ENCODE results near the gene TMEM240.
"Not testable (repeated sequence)": the region's sequence is repeated elsewhere in the genome, so short reads cannot be mapped to it uniquely, and the experiment has no call there.

Gene TMEM240

DNA sequence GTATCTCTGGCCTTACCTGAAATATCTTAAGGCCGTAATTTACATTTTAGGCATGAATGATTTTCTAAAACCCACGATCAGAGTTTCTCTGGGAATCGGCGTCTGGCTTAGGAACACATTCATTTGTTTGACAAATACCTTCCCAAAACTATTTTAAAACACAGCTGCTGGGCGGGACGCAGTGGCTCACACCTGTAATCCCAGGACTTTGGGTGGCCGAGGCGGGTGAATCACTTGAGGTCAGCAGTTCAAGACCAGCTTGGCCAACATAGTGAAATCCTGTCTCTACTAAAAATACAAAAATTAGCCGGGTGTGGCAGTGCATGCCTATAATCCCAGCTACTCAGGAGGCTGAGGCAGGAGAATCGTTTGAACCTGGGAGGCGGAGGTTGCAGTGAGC lies 16.5 kb upstream of the TMEM240 start:
- DNase-seq = not testable (repeated sequence)

DNA sequence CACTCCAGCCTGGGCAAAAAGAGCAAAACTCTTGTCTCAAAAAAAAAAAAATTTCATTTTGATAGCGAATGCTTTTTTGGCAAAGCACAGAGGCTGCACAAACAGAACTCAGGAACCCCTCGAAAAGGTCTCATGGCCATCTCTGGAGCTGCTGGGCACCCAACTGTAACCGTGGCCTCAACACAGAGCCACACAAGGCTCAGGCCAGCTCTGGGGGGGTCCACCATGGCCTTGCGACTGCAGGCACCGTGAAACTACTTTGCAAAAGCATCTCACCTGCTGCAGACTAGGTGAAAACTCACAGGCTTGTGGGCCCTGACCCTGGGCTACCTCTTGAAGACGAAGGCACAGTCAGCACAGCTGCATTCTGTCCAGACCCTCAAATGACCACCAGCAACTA lies 16.1 kb upstream of the TMEM240 start:
- DNase-seq = no peak

DNA sequence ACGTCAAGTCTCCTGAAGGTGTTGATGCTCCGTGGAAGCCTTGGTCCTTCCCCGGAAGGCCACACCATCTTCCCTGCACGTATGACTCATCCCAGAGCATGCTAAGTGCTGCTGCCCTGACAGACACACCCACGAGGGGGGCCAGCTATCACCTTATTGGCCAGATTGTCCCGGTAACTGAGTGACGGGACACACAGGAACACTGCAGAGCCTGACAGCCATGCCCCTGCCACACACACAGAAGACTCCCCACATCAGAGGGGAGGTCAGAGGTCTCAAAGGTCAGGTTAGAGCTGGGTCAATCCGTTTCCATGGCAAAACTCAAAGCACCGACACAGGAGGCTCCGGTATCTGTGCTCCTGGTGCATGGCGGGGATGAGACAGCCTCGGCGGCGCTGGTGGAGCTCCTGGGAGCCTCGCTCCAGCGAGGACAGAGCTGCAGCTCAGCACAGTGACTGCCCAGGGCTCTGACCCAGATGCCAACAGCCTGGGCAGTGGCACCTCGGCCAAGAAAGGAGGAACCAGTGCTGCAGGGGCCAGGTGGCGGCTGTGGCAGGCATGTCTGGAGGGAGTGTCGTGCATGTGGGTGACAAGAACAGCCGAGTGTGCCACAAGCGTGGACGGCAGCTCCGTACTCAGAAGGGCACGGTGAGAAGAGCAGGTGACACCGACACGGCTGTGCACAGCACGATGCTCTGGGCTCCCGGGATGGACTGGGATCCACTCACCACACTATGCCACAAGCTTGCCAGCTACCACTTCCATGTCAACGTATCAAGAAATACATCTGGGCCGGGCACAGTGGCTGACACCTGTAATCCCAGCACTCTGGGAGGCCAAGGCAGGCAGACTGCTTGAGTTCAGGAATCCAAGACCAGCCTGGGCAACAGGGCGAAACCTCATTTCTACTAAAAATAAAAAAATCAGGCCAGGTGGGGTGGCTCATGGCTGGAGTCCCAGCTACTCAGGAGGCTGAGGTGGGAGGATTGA lies 14.8 kb upstream of the TMEM240 start:
- DNase-seq = peak; percentile 87

DNA sequence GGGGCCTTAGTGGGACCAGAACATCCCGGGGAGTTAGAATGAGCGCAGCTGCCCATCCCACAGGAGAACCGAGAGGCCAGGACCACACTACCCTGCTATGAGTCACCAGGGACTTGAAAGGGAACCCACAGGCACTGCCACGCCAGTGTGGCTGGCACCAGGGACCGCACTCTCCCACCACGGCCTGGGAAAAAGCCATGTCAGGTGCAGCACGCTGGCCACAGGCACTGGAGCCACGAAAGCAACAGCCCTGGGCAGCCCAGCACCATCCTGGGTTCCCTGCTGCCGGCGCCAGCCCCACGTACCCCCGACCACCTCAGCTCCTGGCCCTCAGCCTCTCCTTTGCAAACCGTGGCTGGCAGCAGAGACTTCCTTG lies 14.1 kb upstream of the TMEM240 start:
- DNase-seq = no peak

DNA sequence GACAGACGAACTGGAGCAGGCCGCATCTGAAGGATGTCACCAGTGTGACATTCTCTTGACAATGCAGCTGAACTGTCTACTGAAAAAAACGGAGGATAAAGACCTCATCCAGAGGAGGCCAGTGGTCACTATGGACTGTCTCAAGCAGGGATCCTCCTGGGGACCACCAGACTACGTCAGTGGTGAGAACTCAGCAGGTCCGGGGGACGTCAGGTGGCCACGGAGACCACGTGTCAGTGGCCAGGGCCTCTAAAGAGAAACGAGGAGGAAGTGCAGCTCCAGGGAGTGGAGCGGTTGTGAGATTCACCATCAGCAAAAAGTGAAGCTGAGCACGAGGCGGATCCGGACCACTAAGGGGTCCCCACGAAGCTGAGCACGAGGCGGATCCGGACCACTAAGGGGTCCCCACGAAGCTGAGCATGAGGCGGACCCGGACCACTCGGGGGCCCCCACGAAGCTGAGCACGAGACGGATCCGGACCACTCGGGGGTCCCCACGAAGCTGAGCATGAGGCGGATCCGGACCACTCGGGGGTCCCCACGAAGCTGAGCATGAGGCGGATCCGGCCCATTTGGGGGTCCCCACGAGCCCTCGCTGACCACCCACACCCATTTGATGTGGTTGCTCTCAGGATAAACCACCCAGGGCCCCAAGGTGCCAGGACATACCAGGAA lies 13.5 kb upstream of the TMEM240 start:
- DNase-seq = no peak

DNA sequence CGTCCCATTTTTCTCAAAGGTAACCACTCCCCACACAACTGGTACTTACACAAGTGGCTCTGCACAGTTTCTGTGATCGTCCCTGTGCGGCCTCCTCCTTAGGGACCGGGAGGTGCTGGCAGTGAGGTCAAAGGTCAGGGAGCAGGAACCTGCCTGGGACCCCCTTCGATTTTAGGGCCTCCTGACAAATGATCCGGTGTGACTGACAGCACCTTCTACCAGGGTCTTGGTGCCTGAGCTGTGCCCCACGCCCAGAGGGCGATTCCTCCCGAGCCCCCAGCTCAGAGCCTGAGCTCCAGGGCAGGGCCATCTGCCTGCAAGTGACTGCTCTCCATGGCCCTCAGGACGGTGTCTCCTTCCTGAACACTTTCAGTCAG lies 11.8 kb upstream of the TMEM240 start:
- DNase-seq = no peak

DNA sequence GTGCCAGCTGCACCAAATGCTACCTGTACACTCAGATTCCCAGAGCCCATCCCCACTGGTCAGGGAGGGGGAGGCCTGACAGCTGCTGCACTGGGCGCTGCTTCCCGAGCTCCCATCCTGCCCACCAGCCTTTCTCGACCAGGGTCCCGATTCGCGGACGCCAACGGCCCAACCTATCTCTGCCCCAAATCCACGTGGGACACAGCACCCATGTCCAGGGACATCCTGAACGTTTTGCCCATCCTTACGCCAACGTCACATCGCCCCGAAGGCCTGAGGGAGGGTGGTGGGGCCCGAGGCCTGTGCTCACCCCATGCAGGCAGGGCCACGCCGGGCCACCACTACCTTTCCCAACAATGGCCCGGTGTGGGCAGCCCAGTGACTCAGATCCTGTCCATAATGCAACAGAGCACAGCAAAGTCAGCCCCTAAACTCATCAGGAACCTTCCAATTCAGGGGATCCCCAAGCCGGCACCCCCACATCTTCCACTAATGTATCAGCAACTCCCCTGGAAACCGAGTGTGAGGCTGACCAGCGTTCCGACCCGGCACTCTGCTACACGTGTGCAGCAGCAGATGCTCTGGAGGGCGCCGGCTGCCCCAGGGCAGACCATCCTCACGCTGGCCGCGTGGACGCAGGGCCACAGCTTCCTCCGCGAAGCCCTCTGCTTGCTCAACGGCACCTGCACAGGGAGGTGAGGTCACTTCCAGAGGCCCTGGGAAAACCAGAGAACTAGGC lies 11.3 kb upstream of the TMEM240 start:
- no peak for DNase-seq

DNA sequence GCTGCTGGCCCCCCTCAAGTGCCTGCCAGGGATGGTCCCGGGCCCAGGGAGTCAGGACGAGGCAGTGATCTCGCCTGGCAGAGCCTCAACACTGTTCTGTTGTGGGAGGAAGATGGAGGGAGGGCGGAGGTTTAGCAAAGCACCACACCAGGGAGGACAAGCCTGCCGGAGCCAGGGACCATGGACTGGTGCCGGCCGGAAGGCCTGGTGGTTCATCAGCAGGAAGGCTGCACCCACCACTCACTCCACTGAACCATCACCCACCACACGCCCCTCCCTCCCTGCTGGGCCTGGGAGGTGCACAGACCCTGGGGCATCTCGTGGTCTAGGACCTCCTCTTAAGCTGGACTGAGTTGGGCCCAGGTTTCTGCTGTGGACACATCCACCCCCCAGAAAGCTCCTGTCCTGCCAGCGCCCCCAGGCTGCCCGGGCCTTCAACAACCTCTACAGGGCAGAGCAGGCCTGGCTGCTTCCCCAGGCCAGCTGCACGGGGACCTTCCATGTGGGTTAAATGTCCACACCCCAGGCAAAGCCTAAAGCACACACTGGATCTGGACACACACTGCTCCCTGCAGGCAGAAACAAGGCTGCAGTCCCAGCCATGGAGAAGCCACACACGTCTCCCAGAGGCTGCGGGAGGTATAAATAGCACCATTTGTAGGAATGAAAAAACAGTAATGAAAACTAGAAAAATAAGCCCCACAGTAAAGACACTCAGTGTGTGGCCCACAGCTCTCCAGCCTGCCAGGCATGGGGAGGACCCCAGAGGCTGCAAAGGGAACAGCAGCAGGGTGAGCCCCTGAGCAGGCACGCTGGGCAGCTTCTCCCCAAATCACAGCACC lies 10.4 kb upstream of the TMEM240 start:
- no peak for DNase-seq

DNA sequence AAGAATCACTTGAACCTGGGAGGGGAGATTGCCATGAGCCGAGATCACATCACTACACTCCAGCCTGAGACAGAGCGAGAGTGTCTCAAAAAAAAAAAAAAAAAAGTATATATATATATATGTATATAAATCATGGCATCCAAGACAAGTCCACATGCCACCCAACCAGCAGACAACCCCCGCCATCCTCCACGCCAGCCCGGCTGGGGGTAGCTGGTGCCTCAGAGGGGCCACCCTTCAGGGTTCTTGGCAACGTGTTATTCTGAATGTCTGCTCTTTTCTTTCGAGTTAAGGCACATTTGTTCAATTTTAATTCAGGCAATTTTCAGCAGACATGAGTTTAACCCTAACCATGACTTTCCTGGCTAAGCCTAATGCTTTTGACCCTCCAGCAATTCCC lies 9.7 kb upstream of the TMEM240 start:
- no peak for DNase-seq

DNA sequence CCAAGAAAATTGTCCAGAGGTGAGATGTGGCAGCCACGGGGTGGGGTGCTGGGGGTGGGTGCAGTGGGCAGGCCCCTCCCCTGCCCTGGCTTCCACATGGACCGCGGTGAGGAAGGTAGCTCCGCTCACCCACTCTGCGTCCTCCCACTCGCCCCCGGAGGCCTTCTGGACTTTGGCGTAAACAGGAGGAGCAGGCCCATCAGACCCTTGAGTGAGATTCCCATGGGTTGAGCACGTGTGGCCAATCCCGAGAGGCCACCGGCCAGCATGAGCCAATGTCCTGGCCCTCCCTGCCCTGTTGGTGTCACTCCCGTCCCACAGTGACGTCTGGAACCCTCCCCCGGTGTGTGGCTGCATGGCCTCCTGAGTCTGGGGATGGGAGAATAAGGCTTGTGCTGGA lies 8.2 kb upstream of the TMEM240 start:
- no peak for DNase-seq

DNA sequence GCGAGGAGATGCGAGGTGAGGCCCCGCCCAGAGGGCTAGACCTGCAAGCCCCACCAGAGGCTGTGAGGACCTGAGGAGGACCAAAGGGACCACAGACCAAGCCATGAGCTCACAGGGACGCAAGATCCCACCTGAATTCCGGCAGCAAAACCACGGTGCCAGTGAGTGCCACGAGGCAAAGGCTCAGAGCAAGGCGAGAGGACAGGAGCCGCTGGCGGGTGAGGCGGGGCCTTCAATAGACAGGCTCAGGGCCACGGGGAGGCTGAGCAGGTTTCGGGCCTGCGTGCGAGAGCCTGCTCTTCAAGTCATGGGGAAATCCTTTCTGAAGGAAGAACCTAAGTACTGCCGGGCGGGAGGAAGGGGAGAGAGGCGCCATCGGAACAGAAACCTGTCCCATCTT lies 7.1 kb upstream of the TMEM240 start:
- DNase-seq = no peak

DNA sequence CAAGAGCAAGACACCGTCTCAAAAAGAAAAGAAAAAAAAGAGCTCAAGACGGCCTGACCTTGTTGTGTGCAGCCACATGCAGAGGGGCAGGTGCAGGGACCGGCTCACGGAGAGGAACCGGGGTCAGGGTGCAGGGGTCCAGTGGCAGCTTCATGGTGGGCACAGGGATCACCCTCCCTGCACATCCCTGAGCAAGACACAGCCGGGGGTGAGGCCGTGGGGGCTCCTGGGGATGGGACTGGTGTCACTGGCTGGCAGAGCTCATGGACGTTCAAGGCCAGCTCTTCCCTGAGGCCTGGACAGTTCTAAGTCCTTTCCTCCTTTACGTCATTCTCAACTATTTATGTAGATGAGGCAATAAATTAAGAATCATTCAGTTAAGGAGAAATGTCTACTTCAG lies 6.6 kb upstream of the TMEM240 start:
- DNase-seq = no peak

DNA sequence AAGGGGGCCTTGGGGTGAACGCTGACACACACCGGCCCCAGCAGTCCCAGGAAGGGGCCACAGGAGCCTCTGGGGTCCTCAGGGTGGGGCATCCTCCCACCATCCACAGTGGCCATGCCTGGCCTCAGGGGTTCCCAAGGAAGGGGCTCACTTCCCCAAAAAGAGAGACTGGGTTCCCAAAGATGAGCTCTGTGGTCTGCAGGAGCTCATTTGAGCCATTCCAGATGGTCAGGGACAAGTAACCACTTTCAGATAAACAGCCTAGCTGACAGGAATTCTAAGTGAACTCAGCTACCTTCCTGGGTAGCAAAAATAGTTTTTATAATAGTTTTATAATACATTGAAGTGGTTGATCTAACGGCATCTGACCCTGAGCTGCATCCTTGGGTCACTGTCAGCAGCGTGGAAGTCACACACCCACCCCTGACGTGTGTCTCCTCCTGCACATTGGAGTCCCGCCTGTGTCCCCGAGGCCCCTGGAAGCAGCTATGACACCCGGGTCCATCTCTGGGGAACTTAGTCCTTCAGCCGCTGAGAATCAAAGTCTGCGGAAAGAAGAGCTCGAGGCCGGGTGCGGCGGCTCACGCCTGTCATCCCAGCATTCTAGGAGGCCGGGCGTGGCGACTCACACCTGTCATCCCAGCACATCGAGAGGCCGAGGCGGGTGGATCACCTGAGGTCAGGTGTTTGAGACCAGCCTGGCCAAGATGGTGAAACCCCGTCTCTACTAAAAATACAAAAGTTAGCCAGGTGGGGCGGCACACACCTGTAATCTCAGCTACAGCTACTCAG lies 5.7 kb upstream of the TMEM240 start:
- no peak for DNase-seq

DNA sequence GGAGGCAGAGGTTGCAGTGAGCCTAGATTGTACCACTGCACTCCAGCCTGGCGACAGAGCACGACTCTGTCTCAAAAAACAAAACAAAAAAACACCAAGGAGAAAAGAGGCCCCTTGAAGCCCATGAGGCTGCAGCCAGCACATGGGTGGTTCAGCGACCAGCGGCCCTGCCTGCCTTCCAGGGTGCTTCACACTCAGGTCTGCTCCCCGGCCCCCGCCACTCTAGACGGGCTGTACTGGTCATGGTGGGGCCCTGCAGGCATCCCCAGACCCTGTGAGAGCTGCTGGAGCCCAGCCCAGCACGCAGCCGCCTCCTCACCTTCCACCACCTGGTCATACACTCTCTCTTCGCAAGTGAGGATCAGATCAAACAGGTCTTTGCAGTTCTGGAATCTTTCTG lies 4.1 kb upstream of the TMEM240 start:
- DNase-seq = no peak

DNA sequence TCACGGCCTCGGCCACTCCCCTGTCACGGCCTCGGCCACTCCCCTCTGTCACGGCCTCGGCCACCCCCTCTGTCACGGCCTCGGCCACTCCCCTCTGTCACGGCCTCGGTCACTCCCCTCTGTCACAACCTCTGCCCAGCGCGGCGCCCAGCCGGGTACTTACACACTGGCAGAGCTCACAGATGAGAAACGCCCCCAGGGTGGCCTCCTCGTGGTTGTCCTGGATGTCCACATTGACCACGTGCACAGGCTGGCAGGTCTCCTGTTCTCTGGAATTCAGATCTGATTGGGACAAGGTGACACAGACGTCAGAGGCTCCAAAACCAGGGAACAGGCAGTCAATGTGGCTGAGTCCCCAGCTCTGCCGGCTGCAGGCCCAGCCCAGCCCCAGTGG lies 3.3 kb upstream of the TMEM240 start:
- DNase-seq = no peak

DNA sequence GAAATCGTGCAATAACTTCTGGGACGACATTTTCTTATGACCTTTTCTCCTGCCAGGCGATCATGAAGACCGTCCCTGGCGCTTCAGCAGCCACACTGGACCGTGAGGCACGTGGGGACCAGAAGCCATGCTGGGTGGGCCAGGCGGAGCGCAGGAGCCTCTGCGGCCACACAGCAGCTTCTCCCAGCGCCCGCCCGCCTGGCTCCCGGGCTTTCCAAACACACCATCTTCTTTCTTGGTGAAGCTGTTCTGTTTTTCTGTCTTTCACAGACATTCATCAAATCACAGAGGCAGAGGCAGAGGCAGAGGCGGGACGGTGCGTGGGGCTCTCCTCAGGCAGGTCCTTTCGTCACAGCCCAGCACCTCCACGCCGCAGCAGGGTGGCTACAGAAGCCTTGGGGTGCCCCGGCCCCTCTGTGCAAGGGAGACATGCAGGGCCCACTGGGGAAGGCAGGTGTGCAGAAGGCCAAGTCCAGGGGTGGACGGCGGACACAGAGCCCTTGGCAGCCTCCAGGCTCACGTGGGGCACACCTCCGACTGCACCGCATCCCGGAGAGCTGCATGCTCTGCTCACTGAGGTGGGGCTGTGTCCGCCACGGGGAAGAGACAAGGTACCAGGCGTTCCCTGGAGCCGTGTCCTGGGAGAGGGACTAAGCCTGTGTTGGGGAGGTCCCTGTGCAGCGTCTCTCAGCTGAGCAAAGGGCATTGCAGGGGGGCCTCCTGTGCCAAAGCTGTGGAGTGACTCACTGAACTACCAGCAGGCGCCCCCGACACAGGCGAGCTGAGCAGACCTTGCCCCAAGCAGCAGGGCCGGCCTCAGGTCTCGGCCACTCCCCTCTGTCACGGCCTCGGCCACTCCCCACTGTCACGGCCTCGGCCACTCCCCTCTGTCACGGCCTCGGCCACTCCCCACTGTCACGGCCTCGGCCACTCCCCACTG lies 2.6 kb upstream of the TMEM240 start:
- DNase-seq = no peak

DNA sequence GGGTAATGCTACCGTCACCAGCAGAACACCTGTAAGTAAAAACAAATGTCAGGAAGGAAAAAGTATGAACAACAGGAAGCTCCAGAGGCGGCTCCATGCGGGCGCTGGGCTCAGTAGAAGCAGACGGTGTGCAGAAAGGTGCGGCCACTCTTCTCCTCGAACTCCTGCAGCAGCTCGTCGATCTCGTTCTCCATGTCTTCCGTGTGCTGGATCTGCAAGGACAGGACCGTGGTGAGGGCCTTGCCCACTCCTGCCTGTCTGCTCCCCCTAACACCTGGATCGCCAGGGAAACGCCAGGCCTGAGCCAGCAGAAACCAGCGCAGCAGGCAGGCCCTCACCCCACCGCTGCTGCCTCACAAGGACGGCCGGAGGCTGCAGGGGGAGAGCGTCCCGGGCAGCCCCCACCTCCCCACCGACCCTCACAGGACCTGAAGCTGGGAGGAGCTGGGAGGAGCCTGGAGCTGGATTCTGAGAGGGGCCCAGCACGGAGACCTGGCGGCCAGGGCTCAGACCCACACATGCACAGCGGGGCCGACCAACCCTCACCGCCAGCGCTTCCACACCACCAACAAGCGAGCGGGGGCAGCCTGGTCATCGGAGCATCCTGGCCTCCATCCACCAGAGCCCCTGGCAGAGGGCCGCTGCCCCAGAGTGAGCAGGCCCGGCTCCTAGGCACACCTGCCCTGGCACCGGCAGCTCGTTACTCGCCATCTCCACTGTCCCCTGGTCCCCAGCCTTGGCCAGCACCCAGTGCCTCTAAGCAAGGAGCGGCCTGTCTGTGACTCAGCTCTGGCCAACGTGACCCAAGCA lies 1.7 kb upstream of the TMEM240 start:
- no peak for DNase-seq

DNA sequence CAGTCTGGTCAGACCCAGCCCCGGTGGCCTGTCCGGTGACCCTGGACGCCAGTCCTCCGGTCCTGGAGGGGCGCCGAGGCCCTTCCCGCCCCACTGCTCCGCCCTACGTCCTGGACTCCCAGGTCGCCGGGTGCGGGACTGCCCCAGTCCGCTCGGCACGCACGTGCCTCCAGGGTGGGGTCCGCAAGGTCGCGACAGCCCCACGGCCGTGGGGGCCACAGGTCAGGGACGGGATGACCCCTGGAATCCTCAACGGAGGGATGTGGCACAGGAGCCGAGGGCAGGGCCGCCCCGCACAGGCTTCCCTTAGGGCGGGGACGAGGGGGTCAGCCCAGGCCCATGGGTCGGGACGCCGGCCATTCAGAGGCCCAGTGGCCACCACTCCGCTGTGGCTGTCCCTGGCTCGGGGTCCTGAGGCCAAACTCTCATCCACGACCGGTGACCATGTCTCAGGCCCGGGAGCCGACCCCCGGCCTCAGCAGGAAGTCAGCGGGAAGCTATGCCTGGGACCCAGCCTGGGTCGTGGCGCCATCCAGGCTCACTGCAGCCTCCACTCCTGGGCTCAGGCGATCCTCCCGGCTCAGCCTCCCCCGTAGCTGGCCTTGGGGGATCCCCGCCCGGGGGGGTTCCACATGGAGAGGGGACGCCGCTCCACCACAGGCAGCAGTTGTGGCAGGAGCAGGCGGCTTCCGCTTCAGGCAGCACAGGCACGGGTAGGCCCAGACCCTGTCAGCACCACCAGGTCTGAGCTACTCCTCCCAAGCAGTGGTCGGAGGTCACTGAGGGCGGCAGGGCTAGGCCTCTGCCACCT lies 599 bp upstream of the TMEM240 start:
- no peak for DNase-seq

All from NCI-H226 (cell line).